ENCODE measurements around the gene ACTG1.

The ACTG1 gene

DNA sequence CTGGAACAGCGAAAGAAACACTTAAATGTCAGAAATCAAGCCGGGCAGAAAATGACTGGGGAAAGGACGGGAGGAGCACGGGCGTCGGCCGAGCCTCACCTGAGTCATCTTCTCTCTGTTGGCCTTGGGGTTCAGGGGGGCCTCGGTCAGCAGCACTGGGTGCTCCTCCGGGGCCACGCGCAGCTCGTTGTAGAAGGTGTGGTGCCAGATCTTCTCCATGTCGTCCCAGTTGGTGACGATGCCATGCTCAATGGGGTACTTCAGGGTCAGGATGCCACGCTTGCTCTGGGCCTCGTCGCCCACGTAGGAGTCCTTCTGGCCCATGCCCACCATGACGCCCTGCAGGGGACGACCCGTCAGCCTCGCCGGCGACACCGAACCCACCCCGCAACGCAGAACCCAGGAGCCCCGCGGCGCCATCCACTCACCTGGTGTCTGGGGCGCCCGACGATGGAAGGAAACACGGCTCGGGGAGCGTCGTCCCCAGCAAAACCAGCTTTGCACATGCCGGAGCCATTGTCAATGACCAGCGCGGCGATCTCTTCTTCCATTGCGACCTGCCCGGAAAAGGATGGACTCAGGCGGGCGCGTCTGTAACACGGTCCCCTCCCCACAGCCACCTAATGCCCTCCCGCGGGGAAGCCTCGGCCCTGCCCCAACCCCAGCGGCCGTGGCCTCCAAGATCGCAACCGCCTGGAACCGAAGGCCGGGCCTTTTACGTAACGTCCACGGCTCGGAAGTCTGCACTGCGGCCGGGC lies 616 bp downstream of the ACTG1 start:
- Histone ChIP-seq H2AFZ (ENCODE audit: low read depth, low read length) (no peak overlapping the region), H2BK12ac (ENCODE audit: low read length in 2 of 2) (peak overlapping the region in 1 of 2 experiments; percentile 6), H3K27ac (ENCODE audit: low read length, poor library complexity, severe bottlenecking) (peak overlapping the region; percentile 88), H2BK15ac (ENCODE audit: low read depth, poor library complexity, severe bottlenecking) (no peak overlapping the region), H4K91ac (ENCODE audit: low read length) (peak overlapping the region; percentile 78), H3K18ac (ENCODE audit: low read depth in 1 of 2, low read length in 2 of 2) (peak overlapping the region; percentile 88 to 93), H3K4ac (ENCODE audit: low read depth in 1 of 2, low read length in 2 of 2) (peak overlapping the region; percentile 66 to 86), H3K27me3 (ENCODE audit: control insufficient read depth in 1 of 2, insufficient read depth in 1 of 2, low read length in 2 of 2) (no peaks in the 10 kb centered on the region), H2AK5ac (ENCODE audit: low read length, severe bottlenecking) (no peak overlapping the region), H2BK120ac (ENCODE audit: low read depth, low read length) (no peak overlapping the region), H4K8ac (ENCODE audit: low read length) (peak overlapping the region; percentile 62), H3K4me1 (ENCODE audit: control insufficient read depth, insufficient read depth, low read depth, low read length) (peaks cover 21% of the 10 kb centered on the region), H3K4me3 (ENCODE audit: insufficient read depth in 1 of 2, low read depth in 1 of 2, low read length in 2 of 2) (peak overlapping the region; percentile 77 to 97), H3K14ac (ENCODE audit: low read length in 2 of 2) (peak overlapping the region; percentile 78 to 96), H3K36me3 (ENCODE audit: control insufficient read depth in 1 of 2, insufficient read depth in 2 of 2, low read depth in 1 of 2, low read length in 2 of 2) (peaks cover 35 to 48% of the 10 kb centered on the region in 2 experiments), H3K4me2 (ENCODE audit: low read length, poor library complexity, severe bottlenecking) (peak overlapping the region; percentile 23), H3K9me3 (ENCODE audit: control insufficient read depth, low read length) (no peaks in the 10 kb centered on the region), H2BK5ac (ENCODE audit: low read depth, low read length, poor library complexity, severe bottlenecking) (peak overlapping the region; percentile 61), H3K79me1 (replicated peaks; ENCODE audit: low read length, poor library complexity, severe bottlenecking) (no peaks in the 10 kb centered on the region), H3K23ac (ENCODE audit: low read length in 2 of 2) (peak overlapping the region; percentile 37 to 79), H3K9ac (ENCODE audit: low read length) (peak overlapping the region; percentile 99)
- WGBS = under 1% methylated on average over 55 of the region's 62 CpGs
- no peak for DNase-seq

DNA sequence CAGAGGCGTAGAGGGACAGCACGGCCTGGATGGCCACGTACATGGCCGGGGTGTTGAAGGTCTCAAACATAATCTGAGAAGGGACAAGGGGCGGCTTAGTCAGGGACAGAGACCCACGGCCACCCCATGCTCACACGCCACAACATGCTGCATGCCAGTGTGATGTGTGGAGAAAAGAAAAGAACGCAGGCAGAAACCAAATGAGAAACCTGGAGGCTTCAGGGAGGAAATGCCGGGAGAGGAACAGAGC lies 1.1 kb downstream of the ACTG1 start:
- H2BK5ac ChIP-seq (ENCODE audit: low read depth, low read length, poor library complexity, severe bottlenecking) = no peak overlapping the region
- 0% methylated on average over 7 of the region's 9 CpGs for WGBS

DNA sequence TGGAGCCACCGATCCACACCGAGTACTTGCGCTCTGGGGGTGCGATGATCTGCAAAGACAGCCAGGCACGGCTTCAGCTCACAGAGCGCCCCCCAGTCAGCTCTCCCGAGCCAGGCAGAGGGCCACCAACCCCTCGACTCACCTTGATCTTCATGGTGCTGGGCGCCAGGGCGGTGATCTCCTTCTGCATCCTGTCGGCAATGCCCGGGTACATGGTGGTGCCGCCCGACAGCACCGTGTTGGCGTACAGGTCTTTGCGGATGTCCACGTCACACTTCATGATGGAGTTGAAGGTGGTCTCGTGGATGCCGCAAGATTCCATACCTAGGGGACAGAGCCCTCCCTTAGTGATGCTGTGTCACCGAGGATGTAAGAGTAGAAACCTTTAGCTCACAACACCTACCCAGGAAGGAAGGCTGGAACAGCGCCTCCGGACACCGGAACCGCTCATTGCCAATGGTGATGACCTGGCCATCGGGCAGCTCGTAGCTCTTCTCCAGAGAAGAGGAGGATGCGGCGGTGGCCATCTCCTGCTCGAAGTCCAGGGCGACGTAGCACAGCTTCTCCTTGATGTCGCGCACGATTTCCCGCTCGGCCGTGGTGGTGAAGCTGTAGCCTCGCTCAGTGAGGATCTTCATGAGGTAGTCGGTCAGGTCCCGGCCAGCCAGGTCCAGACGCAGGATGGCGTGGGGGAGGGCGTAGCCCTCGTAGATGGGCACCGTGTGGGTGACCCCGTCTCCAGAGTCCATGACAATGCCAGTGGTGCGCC lies 1.6 kb downstream of the ACTG1 start:
- no peak for DNase-seq
- 1% methylated on average over 48 of the region's 48 CpGs for WGBS
- no peak overlapping the region for H4K8ac ChIP-seq (ENCODE audit: low read length)
- H3K4ac ChIP-seq (ENCODE audit: low read depth in 1 of 2, low read length in 2 of 2) = no peak overlapping the region
- no peak overlapping the region for H2BK12ac ChIP-seq (ENCODE audit: low read length in 2 of 2)
- H2AFZ ChIP-seq (ENCODE audit: low read depth, low read length) = no peak overlapping the region
- peak overlapping the region in 1 of 2 experiments; percentile 83 for H3K23ac ChIP-seq (ENCODE audit: low read length in 2 of 2)
- H2AK5ac ChIP-seq (ENCODE audit: low read length, severe bottlenecking) = no peak overlapping the region
- H3K9ac ChIP-seq (ENCODE audit: low read length) = peak overlapping the region; percentile 99
- H3K27ac ChIP-seq (ENCODE audit: low read length, poor library complexity, severe bottlenecking) = peak overlapping the region; percentile 88
- peak overlapping the region in 1 of 2 experiments; percentile 63 for H3K14ac ChIP-seq (ENCODE audit: low read length in 2 of 2)
- H4K91ac ChIP-seq (ENCODE audit: low read length) = no peak overlapping the region
- no peak overlapping the region for H2BK120ac ChIP-seq (ENCODE audit: low read depth, low read length)
- H3K4me2 ChIP-seq (ENCODE audit: low read length, poor library complexity, severe bottlenecking) = peak overlapping the region; percentile 18
- no peak overlapping the region for H2BK5ac ChIP-seq (ENCODE audit: low read depth, low read length, poor library complexity, severe bottlenecking)
- peaks cover 12% of the 10 kb centered on the region for H3K4me1 ChIP-seq (ENCODE audit: control insufficient read depth, insufficient read depth, low read depth, low read length)
- H3K18ac ChIP-seq (ENCODE audit: low read depth in 1 of 2, low read length in 2 of 2) = peak overlapping the region in 1 of 2 experiments; percentile 48
- H3K36me3 ChIP-seq (ENCODE audit: control insufficient read depth in 1 of 2, insufficient read depth in 2 of 2, low read depth in 1 of 2, low read length in 2 of 2) = peaks cover 35 to 40% of the 10 kb centered on the region in 2 experiments
- H2BK15ac ChIP-seq (ENCODE audit: low read depth, poor library complexity, severe bottlenecking) = no peak overlapping the region
- H3K27me3 ChIP-seq (ENCODE audit: control insufficient read depth in 1 of 2, insufficient read depth in 1 of 2, low read length in 2 of 2) = no peaks in the 10 kb centered on the region
- peak overlapping the region; percentile 77 to 97 for H3K4me3 ChIP-seq (ENCODE audit: insufficient read depth in 1 of 2, low read depth in 1 of 2, low read length in 2 of 2)
- H3K9me3 ChIP-seq (ENCODE audit: control insufficient read depth, low read length) = no peaks in the 10 kb centered on the region
- H3K79me1 ChIP-seq (replicated peaks; ENCODE audit: low read length, poor library complexity, severe bottlenecking) = no peaks in the 10 kb centered on the region

More for the DNA sequence above, 1.1 kb downstream of the ACTG1 start:
- no peak for DNase-seq
- H2BK120ac ChIP-seq (ENCODE audit: low read depth, low read length) = no peak overlapping the region
- peak overlapping the region; percentile 88 for H3K27ac ChIP-seq (ENCODE audit: low read length, poor library complexity, severe bottlenecking)
- no peak overlapping the region for H3K4ac ChIP-seq (ENCODE audit: low read depth in 1 of 2, low read length in 2 of 2)
- H2BK15ac ChIP-seq (ENCODE audit: low read depth, poor library complexity, severe bottlenecking) = no peak overlapping the region
- H3K4me3 ChIP-seq (ENCODE audit: insufficient read depth in 1 of 2, low read depth in 1 of 2, low read length in 2 of 2) = peak overlapping the region; percentile 77 to 97
- no peaks in the 10 kb centered on the region for H3K9me3 ChIP-seq (ENCODE audit: control insufficient read depth, low read length)
- peaks cover 16% of the 10 kb centered on the region for H3K4me1 ChIP-seq (ENCODE audit: control insufficient read depth, insufficient read depth, low read depth, low read length)
- H3K9ac ChIP-seq (ENCODE audit: low read length) = peak overlapping the region; percentile 99
- H3K36me3 ChIP-seq (ENCODE audit: control insufficient read depth in 1 of 2, insufficient read depth in 2 of 2, low read depth in 1 of 2, low read length in 2 of 2) = peaks cover 35 to 43% of the 10 kb centered on the region in 2 experiments
- no peak overlapping the region for H2AFZ ChIP-seq (ENCODE audit: low read depth, low read length)
- H3K14ac ChIP-seq (ENCODE audit: low read length in 2 of 2) = peak overlapping the region in 1 of 2 experiments; percentile 63
- no peak overlapping the region for H2AK5ac ChIP-seq (ENCODE audit: low read length, severe bottlenecking)
- no peak overlapping the region for H4K91ac ChIP-seq (ENCODE audit: low read length)
- no peaks in the 10 kb centered on the region for H3K27me3 ChIP-seq (ENCODE audit: control insufficient read depth in 1 of 2, insufficient read depth in 1 of 2, low read length in 2 of 2)
- no peak overlapping the region for H4K8ac ChIP-seq (ENCODE audit: low read length)
- H3K18ac ChIP-seq (ENCODE audit: low read depth in 1 of 2, low read length in 2 of 2) = no peak overlapping the region
- no peaks in the 10 kb centered on the region for H3K79me1 ChIP-seq (replicated peaks; ENCODE audit: low read length, poor library complexity, severe bottlenecking)
- no peak overlapping the region for H2BK12ac ChIP-seq (ENCODE audit: low read length in 2 of 2)
- H3K23ac ChIP-seq (ENCODE audit: low read length in 2 of 2) = no peak overlapping the region
- H3K4me2 ChIP-seq (ENCODE audit: low read length, poor library complexity, severe bottlenecking) = peak overlapping the region; percentile 15

Measured in mesenchymal stem cell (in vitro differentiated cells and primary cell).